Endothelial cell (in vitro differentiated cells): Measurements from ENCODE around the gene IL21R. TPM values are rescaled to one million over a fixed set of nuclear protein-coding genes. Genes with fewer than 3 reads are reported as not detected.

Experiments
- DNase-seq: peaks from one replicate; pipeline ENCODE4 v3.0.0; 2021; ENCODE audit warnings: low spot score
- H3K27ac Mint-ChIP-seq: one replicate; pipeline ENCODE4 v1.8.0; 2021; ENCODE audit warnings: mixed read lengths, inconsistent platforms; ENCODE audit not compliant: unreplicated experiment
- H3K27me3 Mint-ChIP-seq: one replicate; pipeline ENCODE4 v1.8.0; 2021; ENCODE audit warnings: mild to moderate bottlenecking, moderate library complexity, mixed read lengths, inconsistent platforms; ENCODE audit not compliant: unreplicated experiment
- H3K36me3 Mint-ChIP-seq: one replicate; pipeline ENCODE4 v1.8.0; 2021; ENCODE audit warnings: mild to moderate bottlenecking, low read depth, mixed read lengths, inconsistent platforms; ENCODE audit not compliant: unreplicated experiment
- H3K4me1 Mint-ChIP-seq: one replicate; pipeline ENCODE4 v1.8.0; 2021; ENCODE audit warnings: mild to moderate bottlenecking, mixed read lengths, inconsistent platforms; ENCODE audit not compliant: unreplicated experiment
- H3K4me3 Mint-ChIP-seq: one replicate; pipeline ENCODE4 v1.8.0; 2021; ENCODE audit warnings: mild to moderate bottlenecking, mixed read lengths, inconsistent platforms; ENCODE audit not compliant: unreplicated experiment
- H3K9me3 Mint-ChIP-seq: one replicate; pipeline ENCODE4 v1.8.0; 2021; ENCODE audit warnings: mixed read lengths, inconsistent platforms; ENCODE audit not compliant: unreplicated experiment
- total RNA-seq: library from RNA; stranded (reverse); fragmentation: NEBNext Ultra II Directional; extraction: Animal tissue kit (Norgen Biotek cat#: 25700); gene quantifications from one replicate; pipeline ENCODE4 v1.2.1, GENCODE V29; 2021; ENCODE audit not compliant: unreplicated experiment
- TF ChIP-seq, protein P1 (sequence below): fragments of 200-600 bp; sonication (generic); IDR thresholded peaks from one replicate; pipeline ENCODE4 v1.5.0; 2021; ENCODE audit warnings: antibody characterized with exemption; ENCODE audit not compliant: unreplicated experiment

IL21R gene
- total RNA-seq, 1 donor from 2014 or later, result not detected

DNA sequence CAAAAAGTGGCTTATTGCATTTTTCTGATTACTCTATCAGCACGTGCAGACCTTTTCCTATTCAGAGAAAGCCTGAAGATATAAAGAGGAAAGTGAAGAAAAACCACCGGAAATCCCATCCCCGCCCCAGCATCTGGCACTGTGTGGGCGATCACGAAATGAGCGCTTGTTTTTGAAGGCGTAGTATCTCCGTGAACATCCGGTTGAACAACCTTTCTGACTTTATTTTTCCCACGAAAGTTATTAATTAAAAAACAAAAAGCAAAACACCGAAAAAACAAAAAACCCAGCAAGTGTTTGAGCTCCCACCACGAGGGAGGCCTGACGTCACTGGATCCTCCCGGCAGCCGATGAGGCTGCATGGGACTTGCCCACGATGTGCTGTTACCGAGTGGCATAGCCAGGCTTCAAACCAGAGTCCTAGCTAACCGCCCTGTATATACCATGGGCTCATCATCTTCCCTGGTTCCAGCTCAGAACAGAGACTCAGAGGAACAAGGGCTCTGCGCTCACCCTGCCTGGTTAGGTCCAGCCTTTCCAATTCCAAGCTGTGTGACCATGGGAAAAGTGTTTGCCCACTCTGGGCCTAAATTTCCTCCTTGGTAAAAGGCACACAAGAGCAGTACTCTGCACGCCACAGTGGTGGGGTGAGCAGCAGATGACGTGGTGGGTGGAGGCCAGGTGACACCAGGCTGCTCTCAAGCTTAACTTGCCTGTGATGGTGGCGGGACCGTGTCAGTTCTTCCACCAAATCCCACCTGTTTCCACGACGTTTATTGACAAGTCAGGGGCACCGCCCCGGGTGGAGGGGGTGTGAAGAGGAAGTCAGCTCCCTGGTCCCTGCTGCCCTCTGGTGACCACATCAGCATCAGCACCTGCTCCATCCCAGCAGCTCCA lies 34.3 kb upstream of the IL21R start:
- Mint-ChIP-seq H3K4me3 (no peak overlapping the region), H3K36me3 (peaks cover 4% of the 10 kb centered on the region), H3K27me3 (peaks cover 8% of the 10 kb centered on the region), H3K27ac (no peak overlapping the region), H3K9me3 (no peaks in the 10 kb centered on the region), H3K4me1 (no peaks in the 10 kb centered on the region)
- TF ChIP-seq, protein P1, sequence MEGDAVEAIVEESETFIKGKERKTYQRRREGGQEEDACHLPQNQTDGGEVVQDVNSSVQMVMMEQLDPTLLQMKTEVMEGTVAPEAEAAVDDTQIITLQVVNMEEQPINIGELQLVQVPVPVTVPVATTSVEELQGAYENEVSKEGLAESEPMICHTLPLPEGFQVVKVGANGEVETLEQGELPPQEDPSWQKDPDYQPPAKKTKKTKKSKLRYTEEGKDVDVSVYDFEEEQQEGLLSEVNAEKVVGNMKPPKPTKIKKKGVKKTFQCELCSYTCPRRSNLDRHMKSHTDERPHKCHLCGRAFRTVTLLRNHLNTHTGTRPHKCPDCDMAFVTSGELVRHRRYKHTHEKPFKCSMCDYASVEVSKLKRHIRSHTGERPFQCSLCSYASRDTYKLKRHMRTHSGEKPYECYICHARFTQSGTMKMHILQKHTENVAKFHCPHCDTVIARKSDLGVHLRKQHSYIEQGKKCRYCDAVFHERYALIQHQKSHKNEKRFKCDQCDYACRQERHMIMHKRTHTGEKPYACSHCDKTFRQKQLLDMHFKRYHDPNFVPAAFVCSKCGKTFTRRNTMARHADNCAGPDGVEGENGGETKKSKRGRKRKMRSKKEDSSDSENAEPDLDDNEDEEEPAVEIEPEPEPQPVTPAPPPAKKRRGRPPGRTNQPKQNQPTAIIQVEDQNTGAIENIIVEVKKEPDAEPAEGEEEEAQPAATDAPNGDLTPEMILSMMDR, result peak; percentile 62
- DNase-seq, result peak; percentile 79

DNA sequence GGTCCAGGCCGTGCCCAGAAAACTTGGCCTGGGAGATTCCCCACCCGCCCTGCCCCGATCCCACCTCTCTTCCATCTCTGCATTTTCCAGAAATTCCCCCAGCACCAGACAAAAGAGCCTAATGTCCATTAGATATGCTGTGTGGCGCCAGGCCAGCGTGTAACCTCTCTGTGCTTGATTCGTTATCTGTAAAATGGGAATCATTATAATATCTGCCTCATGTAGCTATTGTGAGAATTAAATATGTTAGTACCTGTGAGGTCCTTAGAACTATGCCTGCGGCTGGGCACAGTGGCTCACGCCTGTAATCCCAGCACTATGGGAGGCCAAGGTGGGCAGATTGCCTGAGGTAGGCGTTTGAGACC lies 33.6 kb upstream of the IL21R start:
- DNase-seq, result no peak
- H3K4me1 Mint-ChIP-seq, result no peaks in the 10 kb centered on the region
- H3K27me3 Mint-ChIP-seq, result peaks cover 8% of the 10 kb centered on the region
- no peak overlapping the region for H3K4me3 Mint-ChIP-seq
- no peak overlapping the region for H3K27ac Mint-ChIP-seq
- TF ChIP-seq, protein P1, result no peak
- peaks cover 4% of the 10 kb centered on the region for H3K36me3 Mint-ChIP-seq
- no peaks in the 10 kb centered on the region for H3K9me3 Mint-ChIP-seq

DNA sequence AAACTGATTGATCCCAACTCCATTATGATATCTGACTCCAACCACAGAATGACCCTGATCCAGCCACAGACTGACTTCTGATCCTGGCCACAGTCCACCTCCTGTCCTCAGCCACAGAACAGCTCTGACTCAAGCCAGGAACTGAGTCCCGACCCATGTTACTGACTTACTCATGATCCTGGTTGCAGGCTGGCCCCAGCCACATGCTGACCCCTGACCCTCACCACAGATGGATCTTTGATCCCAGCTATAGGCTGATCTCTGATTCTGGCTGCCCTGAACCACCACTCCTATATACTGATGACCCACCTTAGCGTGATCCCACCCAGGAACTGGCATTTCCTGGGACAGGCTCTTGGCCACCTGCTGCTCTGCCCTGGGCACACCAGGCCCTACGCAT lies 32.2 kb upstream of the IL21R start:
- no peak for DNase-seq
- Mint-ChIP-seq H3K27me3 (peaks cover 6% of the 10 kb centered on the region), H3K4me1 (no peaks in the 10 kb centered on the region), H3K9me3 (no peaks in the 10 kb centered on the region), H3K4me3 (no peak overlapping the region), H3K27ac (no peak overlapping the region), H3K36me3 (no peaks in the 10 kb centered on the region)
- TF ChIP-seq, protein P1, result no peak

DNA sequence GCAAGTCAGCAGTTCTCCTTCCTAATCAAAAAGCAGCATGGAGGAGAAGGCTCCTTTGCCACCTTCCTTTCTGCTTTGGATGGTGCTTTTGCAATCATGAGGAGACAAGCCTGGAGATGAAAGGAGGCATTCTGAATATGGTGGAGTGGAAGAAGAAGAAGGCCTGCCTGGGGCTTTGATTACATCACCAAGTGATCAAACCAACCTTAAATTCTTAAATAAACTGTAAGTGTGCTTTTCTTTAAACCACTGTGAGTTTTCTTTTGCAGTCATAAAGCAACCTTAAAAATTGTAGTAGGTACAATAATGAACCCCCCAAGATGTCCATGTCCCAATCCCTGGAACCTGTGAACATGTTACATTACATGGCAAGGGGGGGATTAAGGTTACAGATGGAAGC lies 31.7 kb upstream of the IL21R start:
- Mint-ChIP-seq H3K27me3 (peaks cover 6% of the 10 kb centered on the region), H3K9me3 (no peaks in the 10 kb centered on the region), H3K36me3 (no peaks in the 10 kb centered on the region), H3K4me3 (no peak overlapping the region), H3K27ac (no peak overlapping the region), H3K4me1 (no peaks in the 10 kb centered on the region)
- no peak for DNase-seq
- TF ChIP-seq, protein P1, result no peak

DNA sequence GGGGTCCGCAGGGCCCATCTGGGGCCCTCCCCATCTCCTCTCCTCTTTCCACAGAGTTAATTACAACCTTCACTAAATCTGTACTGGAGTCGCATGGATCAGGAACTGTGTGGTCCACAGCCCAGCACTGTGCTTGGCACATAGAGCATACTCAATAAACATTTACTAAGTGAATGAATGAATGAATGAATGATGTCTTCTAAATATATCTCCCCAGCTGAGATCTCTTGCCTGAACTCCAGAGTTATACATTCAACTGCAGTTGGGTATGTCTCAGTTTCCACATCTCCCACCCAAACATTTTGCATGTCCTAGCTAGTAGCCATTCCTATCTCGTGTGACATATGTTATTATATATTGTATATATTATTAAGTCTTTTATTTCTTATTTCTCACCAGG lies 28.7 kb upstream of the IL21R start:
- no peaks in the 10 kb centered on the region for H3K36me3 Mint-ChIP-seq
- no peak overlapping the region for H3K4me3 Mint-ChIP-seq
- no peak overlapping the region for H3K27ac Mint-ChIP-seq
- peaks cover 10% of the 10 kb centered on the region for H3K4me1 Mint-ChIP-seq
- TF ChIP-seq, protein P1, result no peak
- H3K9me3 Mint-ChIP-seq, result no peaks in the 10 kb centered on the region
- H3K27me3 Mint-ChIP-seq, result peaks cover 4% of the 10 kb centered on the region
- DNase-seq, result no peak
